Heart right ventricle (tissue), 16 donors: ENCODE data around the gene MAGEB16. TPM values are rescaled to one million over a fixed set of nuclear protein-coding genes. Genes with fewer than 3 reads are reported as not detected.

Experiments
- ATAC-seq, 8 donors: fragments of 200-7000 bp; cut with Tn5 transposase; one replicate each; pipeline ENCODE4 v1.9.1; 2020; ENCODE audit warnings: mild to moderate bottlenecking in 8 of 8, moderate library complexity in 8 of 8, moderate number of reproducible peaks in 1 of 8
- DNase-seq, 2 donors: peaks; one replicate each; pipeline ENCODE4 v3.0.0-alpha.2; 2020
- H3K27ac ChIP-seq, 10 donors: fragments of 200-600 bp; sonication (generic) in 2 of 10; one replicate each; pipeline versions ENCODE4 v1.5.0 to v1.8.0; 2020 to 2022; ENCODE audit warnings: mild to moderate bottlenecking in 3 of 10
- H3K27me3 ChIP-seq, 7 donors: fragments of 200-600 bp; one replicate each; pipeline ENCODE4 v1.8.0; 2021 to 2022; ENCODE audit warnings: mild to moderate bottlenecking in 2 of 7
- H3K36me3 ChIP-seq, 9 donors: fragments of 200-600 bp; sonication (generic) in 1 of 9; one replicate each; pipeline versions ENCODE4 v1.5.0 to v1.8.0; 2020 to 2022; ENCODE audit warnings: mild to moderate bottlenecking in 2 of 9
- H3K4me1 ChIP-seq, 9 donors: fragments of 200-600 bp; sonication (generic) in 1 of 9; one replicate each; pipeline versions ENCODE4 v1.5.0 to v1.8.0; 2020 to 2022; ENCODE audit warnings: mild to moderate bottlenecking in 4 of 9
- H3K4me3 ChIP-seq, 10 donors: fragments of 200-600 bp; sonication (generic) in 2 of 10; one replicate each; pipeline versions ENCODE4 v1.5.0 to v1.8.0; 2020 to 2022; ENCODE audit warnings: mild to moderate bottlenecking in 7 of 10, moderate library complexity in 2 of 10
- H3K9me3 ChIP-seq, 11 donors: fragments of 200-600 bp in 10 of 11; sonication (generic) in 2 of 11; one replicate each; pipeline versions ENCODE4 v1.5.0 to v1.8.0; 2013 to 2022; ENCODE audit warnings: mild to moderate bottlenecking in 2 of 11, control low read depth in 1 of 11, moderate library complexity in 1 of 11
- WGBS, 2 donors: extraction: QIAGEN DNeasy Blood & Tissue Kit; methylation state at CpG; one replicate each; pipeline ENCODE4 v1.1.7; 2013; ENCODE audit warnings: inconsistent platforms in 1 of 2; 5-methylcytosine and 5-hydroxymethylcytosine counted together
- intact Hi-C, 10 donors: fragments of 100-400 bp; cut with DNase I; formaldehyde crosslinking; loops; one replicate each; pipeline versions ENCODE4 v1.11.1 to v1.14.2; 2022
- long read RNA-seq, 3 donors: library from polyadenylated mRNA; unstranded; transcript quantifications; one replicate each; pipeline ENCODE4 v2.0.0, GENCODE V29; 2020 to 2021
- polyA plus RNA-seq, 2 donors: library from polyadenylated mRNA; stranded (reverse); fragments of 200-250 nt; gene quantifications; one replicate each; pipeline ENCODE4 v1.2.3, GENCODE V29; 2013
- total RNA-seq, 10 donors: library from RNA; stranded (reverse); fragmentation: NEBNext Ultra II Directional in 3 of 10; extraction: Animal tissue kit (Norgen Biotek cat#: 25700) in 3 of 10; gene quantifications; one replicate each; pipeline versions ENCODE4 v1.2.1 to v1.2.4, GENCODE V29; 2021 to 2023
- TF ChIP-seq, protein P1 (sequence below), 9 donors: fragments of 200-600 bp; sonication (generic) in 2 of 9; IDR thresholded peaks; one replicate each; pipeline versions ENCODE4 v1.5.0 to v1.8.0; 2021 to 2022; ENCODE audit warnings: antibody characterized with exemption in 9 of 9, mild to moderate bottlenecking in 5 of 9, moderate library complexity in 1 of 9
- donor health status: Arrhythmogenic right ventricular cardiomyopathy.
- donor health status: ischemic (EF 13 %, LVEDD 7.1; RV severe dilation, severe dysfunction).
- donor health status: healthy with polysubstance abuse.
- donor health status: DM: no; HTN: yes; CAD: no.
- donor health status: DM: no; HTN: no; CAD: no.
- donor health status: ischemic (EF 25% LVEDD 6.9; RV normal size, moderate dysfunction).
- donor health status: ischemic (EF 25% LVEDD 5.7; RV mildly dilated, moderate dysfunction).
- donor health status: healthy.
- donor health status: DM: yes; HTN: yes; CAD: no.
- donor health status: Ischemic cardiomyopathy.
- donor health status: ischemic (EF 35%, LVEDD 5.7; RV mildly dilated, moderate dysfunction).
- donor health status: nonischemic (EF 11% LVEDD 7.7; RV severe dilation, severe dysfunction).
- donor health status: DM: yes; HTN: yes; CAD: no.
- donor health status: PGD.
- donor health status: ischemic (EF 29% LVEDD 5.4; RV normal size, mild dysfunction).
- donor health status: nonischemic (EF 23%, LVEDD 6.1; RV moderate dilation, normal function).

Gene MAGEB16
- total RNA-seq (not detected), polyA plus RNA-seq (not detected)
- long read RNA-seq, donor 1: 0 reads
- long read RNA-seq, donor 2: 0 reads
- long read RNA-seq, donor 3: 0 reads

DNA sequence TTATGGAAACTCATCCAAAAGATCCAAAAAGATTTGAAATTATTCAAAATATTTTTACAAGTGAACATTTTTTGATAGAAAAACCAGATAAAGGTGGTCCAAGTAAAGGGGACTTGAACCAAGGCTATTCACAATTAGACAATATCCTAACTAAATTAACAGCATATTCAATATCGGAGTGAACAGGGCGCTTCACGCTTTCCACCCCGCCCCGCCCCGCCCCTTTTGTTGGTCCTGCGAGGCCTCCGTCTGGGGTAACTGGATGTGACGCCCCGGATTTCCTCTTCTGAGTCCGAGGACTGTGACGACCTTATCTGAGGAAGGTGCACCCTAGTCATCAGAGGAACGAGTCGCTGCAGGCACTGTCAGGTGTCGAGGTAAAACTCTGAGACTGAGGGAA lies at the start of gene MAGEB16:
Gene MAGEB16, plus strand, starts transcription at position 301 of the 400 bp plus-strand sequence. CDS start 3,855 bp downstream, outside the sequence.
- DNase-seq (no peak), ATAC-seq (no peak)
- H3K36me3 ChIP-seq: no peaks in the 10 kb centered on the region
- H3K9me3 ChIP-seq: no peaks in the 10 kb centered on the region
- WGBS, 2 donors: 92% methylated on average over 15 of the region's 15 CpGs
- no peaks in the 10 kb centered on the region for H3K27me3 ChIP-seq
- no peak within 1 kb of the TSS for H3K27ac ChIP-seq
- intact Hi-C loops: no loop called here
- no peak within 1 kb of the TSS for H3K4me3 ChIP-seq
- TF ChIP-seq, protein P1, sequence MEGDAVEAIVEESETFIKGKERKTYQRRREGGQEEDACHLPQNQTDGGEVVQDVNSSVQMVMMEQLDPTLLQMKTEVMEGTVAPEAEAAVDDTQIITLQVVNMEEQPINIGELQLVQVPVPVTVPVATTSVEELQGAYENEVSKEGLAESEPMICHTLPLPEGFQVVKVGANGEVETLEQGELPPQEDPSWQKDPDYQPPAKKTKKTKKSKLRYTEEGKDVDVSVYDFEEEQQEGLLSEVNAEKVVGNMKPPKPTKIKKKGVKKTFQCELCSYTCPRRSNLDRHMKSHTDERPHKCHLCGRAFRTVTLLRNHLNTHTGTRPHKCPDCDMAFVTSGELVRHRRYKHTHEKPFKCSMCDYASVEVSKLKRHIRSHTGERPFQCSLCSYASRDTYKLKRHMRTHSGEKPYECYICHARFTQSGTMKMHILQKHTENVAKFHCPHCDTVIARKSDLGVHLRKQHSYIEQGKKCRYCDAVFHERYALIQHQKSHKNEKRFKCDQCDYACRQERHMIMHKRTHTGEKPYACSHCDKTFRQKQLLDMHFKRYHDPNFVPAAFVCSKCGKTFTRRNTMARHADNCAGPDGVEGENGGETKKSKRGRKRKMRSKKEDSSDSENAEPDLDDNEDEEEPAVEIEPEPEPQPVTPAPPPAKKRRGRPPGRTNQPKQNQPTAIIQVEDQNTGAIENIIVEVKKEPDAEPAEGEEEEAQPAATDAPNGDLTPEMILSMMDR (IDR thresholded peaks at IDR 0.05): no peak
- no peaks in the 10 kb centered on the region for H3K4me1 ChIP-seq

DNA sequence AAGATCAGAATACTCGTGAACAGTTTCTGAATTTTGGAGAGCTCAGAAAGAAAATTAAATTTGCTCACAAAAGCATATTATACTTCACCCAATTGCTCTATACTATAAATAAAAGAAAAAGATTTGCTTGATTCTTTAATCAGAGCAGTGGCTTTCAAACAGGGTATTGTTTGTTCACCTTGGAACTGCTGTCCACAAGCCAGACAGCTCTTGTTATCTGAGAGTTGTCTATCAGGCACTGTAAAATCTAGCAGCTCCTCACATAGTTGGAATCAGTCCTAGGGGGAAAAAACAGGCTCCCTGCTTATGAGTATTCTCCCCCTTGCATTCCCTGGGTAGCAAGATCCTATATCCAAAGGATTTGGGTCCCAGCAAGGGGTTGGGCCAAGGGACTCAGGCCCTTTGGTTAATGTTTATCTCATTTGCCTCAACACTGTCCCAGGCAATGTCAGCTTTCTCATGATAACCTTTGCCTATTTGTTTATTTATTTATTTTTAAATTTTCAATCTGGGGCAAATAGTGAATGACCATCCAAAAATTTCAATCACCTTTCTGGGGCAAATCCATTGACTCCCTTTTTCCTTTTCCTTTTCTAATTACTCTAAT lies 24.1 kb upstream of the MAGEB16 start:
- no peaks in the 10 kb centered on the region for H3K36me3 ChIP-seq
- peaks cover 0 to 14% (median 0%) of the 10 kb centered on the region in 7 donors for H3K27me3 ChIP-seq
- H3K4me1 ChIP-seq: no peaks in the 10 kb centered on the region
- ATAC-seq (no peak), DNase-seq (no peak)
- 86 to 89% methylated on average over 1 of the region's 1 CpG for WGBS, 2 donors
- TF ChIP-seq, protein P1 (IDR thresholded peaks at IDR 0.05): no peak
- no peaks in the 10 kb centered on the region for H3K9me3 ChIP-seq
- intact Hi-C loops: no loop called here
- no peak overlapping the region for H3K27ac ChIP-seq
- no peak overlapping the region for H3K4me3 ChIP-seq

DNA sequence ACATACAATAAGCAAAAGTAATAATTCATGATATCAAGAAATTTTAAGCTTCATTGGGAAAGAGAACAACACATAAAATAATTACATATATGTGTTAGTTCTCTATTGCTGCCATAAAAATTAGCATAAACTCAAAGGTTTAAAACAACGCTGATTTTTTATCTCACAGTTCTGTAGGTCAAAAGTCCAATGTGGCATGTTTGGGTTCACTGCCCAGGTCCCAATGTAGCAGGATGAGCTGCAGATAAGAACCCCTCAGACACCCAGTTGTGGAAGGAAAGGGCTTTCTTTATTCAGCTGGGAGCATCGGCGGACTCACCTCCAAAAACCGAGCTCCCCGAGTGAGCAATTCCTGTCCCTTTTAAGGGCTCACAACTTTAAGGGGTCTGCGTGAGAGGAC lies 13.1 kb upstream of the MAGEB16 start:
- no peak for DNase-seq
- ATAC-seq: no peak
- no peaks in the 10 kb centered on the region for H3K36me3 ChIP-seq
- no peaks in the 10 kb centered on the region for H3K27me3 ChIP-seq
- intact Hi-C loops: no loop called here
- 71% methylated on average over 6 of the region's 6 CpGs for WGBS, 2 donors
- TF ChIP-seq, protein P1 (IDR thresholded peaks at IDR 0.05): no peak
- no peak overlapping the region for H3K4me3 ChIP-seq
- H3K27ac ChIP-seq: no peak overlapping the region
- H3K9me3 ChIP-seq: no peaks in the 10 kb centered on the region
- H3K4me1 ChIP-seq: no peaks in the 10 kb centered on the region

DNA sequence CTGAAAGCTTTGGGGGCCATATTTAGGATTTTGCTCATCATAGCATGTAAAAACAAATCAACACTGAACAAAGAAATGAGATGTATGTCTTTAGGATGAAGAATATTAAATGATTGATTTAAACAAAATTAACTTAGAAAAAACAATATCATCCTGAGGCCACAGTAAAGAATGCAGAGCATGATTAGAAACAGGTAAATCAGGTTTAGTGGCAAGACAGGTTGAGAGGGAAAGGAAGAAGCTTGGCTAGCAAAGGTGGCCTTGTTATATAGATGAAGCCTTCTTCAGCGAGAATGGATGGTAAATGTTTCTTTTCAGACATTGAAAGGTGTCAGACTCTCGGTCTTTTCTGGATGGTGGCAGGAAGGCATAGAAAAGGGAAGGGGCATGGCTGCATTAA lies 11.9 kb upstream of the MAGEB16 start:
- H3K27ac ChIP-seq: no peak overlapping the region
- intact Hi-C loops: no loop called here
- DNase-seq: no peak
- H3K27me3 ChIP-seq: no peaks in the 10 kb centered on the region
- no peak overlapping the region for H3K4me3 ChIP-seq
- TF ChIP-seq, protein P1 (IDR thresholded peaks at IDR 0.05): no peak
- H3K9me3 ChIP-seq: no peaks in the 10 kb centered on the region
- WGBS, 2 donors: 78 to 91% methylated on average over 2 of the region's 2 CpGs
- ATAC-seq: no peak
- no peaks in the 10 kb centered on the region for H3K36me3 ChIP-seq
- H3K4me1 ChIP-seq: no peaks in the 10 kb centered on the region
